Esophagus muscularis mucosa (tissue), 4 donors: ENCODE results near the gene NADSYN1.

Experiments
- CTCF ChIP-seq, 3 experiments: fragments of 200-600 bp in 2 of 3; fragments of 450-650 bp in 1 of 3; sonication (generic) in 2 of 3; IDR thresholded peaks; one replicate each; pipeline ENCODE4 v1.5.1; 2017 to 2019; ENCODE audit warnings: antibody characterized with exemption in 3 of 3, mild to moderate bottlenecking in 2 of 3, moderate library complexity in 1 of 3
- EP300 ChIP-seq: sonication (generic); formaldehyde crosslinking; IDR thresholded peaks from one replicate; pipeline ENCODE4 v1.6.1; 2017; ENCODE audit warnings: antibody characterized with exemption
- POLR2AphosphoS5 ChIP-seq, 2 donors: sonication (generic); formaldehyde crosslinking; IDR thresholded peaks; one replicate each; pipeline ENCODE4 v1.6.1; 2017; ENCODE audit warnings: antibody characterized with exemption in 2 of 2

- TF ChIP-seq CTCF (IDR thresholded peaks at IDR 0.05): no peak
- TF ChIP-seq POLR2AphosphoS5 (IDR thresholded peaks at IDR 0.05): no peak
- no peak for TF ChIP-seq EP300
Observed at GRCh38 chr11:71404209-71404608, 48.8 kb upstream of the NADSYN1 start.
